ENCODE data around the gene GPX7.

GPX7 gene

DNA sequence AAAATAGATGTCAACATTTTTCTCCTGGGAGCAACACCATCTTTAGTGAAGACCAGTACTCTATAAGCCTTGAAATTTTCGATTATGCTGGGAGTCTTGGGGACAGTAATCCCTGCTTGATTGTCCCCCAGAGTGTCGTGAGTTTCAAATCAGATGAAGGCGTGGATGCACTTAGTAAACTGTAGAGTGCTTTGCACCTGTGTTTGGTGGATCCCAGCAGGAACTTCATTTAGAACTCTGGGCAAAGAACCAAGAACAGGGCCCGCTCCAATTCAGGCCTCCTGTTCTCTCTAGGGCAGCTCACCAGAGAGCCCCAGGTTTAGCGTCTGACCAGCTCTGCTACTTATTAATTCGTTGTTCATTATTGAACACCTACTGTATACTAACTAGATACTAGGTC, 1.5 kb downstream of the GPX7 start:
- CTCF ChIA-PET: no interaction called here
- no peak for TF ChIP-seq L3MBTL2 (conservative IDR thresholded peaks at IDR 0.05)
- no peak for TF ChIP-seq CTBP1 (IDR thresholded peaks at IDR 0.05; ENCODE audit: borderline replicate concordance)
- no peak for TF ChIP-seq ARNT (IDR thresholded peaks at IDR 0.05)
- POLR2A ChIA-PET: no interaction called here
- DNase-seq (ENCODE audit: extremely low spot score): no peak

DNA sequence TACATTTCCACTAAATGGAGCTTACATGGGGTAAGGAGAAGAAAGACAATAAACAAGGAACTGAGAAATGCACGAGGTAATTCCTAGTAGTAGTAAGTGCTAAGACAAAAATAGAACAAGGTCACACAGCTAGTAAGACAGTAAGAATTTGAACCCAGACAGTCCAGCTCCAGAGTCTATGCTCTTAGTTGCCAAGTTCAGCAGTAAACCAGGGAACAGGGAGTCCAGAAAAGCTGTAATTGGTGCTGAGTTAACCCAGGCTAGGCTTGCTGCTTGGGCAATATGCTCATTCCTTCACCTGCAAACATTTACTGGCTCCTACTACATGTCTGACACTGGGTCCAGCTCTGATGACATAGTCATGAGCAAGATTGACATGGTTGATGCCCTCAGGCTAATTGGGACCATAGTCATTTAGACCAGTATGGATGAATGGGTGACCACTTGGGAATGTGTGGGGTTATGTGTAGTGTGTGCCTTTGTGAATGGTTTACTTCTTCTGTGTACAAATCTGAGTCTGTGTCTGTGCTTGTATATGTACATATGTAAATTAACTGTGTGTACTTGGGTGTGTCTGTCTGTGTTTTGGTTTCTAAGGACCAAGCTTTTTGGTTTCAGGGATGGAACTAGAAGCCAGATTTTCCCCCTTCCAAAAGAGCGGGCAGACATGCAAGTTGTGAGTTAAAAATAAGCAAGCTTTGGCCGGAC, 2.0 kb downstream of the GPX7 start:
- ChIA-PET CTCF (no interaction called here), POLR2A (no interaction called here)
- no peak for DNase-seq (ENCODE audit: extremely low spot score)
- TF ChIP-seq FOXA1 (IDR thresholded peaks at IDR 0.05) (no peak), BHLHE40 (IDR thresholded peaks at IDR 0.05; ENCODE audit: borderline replicate concordance) (no peak)

DNA sequence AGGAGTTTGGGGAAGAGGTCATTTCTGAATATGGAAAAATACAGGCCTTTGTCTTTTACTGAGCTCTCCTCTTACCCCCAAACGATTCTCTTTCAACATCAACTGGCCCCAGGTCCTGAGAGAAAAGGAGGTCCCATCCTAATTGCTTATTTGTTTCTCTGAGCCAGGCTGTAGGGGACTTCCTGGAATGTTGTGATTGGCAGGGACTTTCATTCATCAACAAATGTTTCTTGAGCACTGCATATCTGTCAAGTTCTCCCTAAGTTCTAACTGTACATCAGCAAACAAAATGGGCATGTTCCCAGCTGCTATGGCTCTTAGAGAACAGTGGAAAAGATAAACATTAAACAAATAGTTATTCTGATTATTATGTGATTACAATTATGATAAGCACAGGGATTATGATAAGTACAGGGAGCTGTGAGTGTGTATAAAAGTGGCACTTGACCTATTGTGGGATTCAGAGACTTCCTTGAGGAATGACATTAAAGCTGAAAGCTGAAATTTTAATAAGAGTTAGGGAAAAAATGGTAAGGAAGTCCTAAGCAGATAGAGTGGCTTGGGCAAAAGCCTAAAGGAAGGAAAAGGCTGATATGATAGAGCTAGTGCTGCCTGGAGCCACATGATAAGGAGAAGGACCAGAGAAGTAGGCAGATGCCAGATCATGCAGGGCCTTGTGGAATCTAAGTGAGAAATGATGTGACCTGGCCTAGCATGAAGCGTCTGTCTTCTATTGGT, 11.6 kb downstream of the GPX7 start:
- TF ChIP-seq SP1 (IDR thresholded peaks at IDR 0.05) (no peak), SUZ12 (IDR thresholded peaks at IDR 0.05) (no peak)
- TF ChIP-seq, protein P1, sequence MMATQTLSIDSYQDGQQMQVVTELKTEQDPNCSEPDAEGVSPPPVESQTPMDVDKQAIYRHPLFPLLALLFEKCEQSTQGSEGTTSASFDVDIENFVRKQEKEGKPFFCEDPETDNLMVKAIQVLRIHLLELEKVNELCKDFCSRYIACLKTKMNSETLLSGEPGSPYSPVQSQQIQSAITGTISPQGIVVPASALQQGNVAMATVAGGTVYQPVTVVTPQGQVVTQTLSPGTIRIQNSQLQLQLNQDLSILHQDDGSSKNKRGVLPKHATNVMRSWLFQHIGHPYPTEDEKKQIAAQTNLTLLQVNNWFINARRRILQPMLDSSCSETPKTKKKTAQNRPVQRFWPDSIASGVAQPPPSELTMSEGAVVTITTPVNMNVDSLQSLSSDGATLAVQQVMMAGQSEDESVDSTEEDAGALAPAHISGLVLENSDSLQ (IDR thresholded peaks at IDR 0.05): 0 out of 2 replicates have a peak, but pooled peaks have one; percentile 3
- ChIA-PET CTCF (no interaction called here), POLR2A (no interaction called here)
- no peak for DNase-seq (ENCODE audit: extremely low spot score)

DNA sequence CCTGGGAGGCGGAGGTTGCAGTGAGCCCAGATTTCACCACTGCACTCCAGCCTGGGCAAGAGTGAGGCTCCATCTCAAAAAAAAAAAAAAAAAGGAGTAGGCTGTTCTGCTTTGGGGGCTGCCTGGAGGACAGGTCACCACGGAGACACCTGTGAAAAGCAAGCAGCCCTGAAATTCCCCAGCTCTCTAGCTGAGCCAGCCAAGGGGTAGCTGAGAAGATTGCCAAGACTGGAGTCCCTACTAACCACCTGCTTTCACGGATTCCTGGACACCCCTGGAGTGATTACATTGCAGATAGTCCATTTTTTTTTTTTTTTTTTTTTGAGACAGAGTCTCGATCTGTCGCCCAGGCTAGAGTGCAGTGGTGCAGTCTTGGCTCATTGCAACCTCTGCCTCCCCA, 12.5 kb downstream of the GPX7 start:
- POLR2A ChIA-PET: no interaction called here
- CTCF ChIA-PET: no interaction called here
- TF ChIP-seq ELF4 (IDR thresholded peaks at IDR 0.05): no peak
- no peak for TF ChIP-seq FOXM1 (IDR thresholded peaks at IDR 0.05; ENCODE audit: borderline replicate concordance)
- TF ChIP-seq CTBP1 (IDR thresholded peaks at IDR 0.05; ENCODE audit: borderline replicate concordance): no peak
- no peak for TF ChIP-seq NFRKB (IDR thresholded peaks at IDR 0.05)
- TF ChIP-seq LEF1 (IDR thresholded peaks at IDR 0.05; ENCODE audit: borderline replicate concordance): no peak
- no peak for TF ChIP-seq SUZ12 (IDR thresholded peaks at IDR 0.05)
- no peak for TF ChIP-seq BHLHE40 (IDR thresholded peaks at IDR 0.05; ENCODE audit: borderline replicate concordance)
- TF ChIP-seq FOXA1 (IDR thresholded peaks at IDR 0.05): no peak
- no peak for TF ChIP-seq HDGF (IDR thresholded peaks at IDR 0.05; ENCODE audit: borderline replicate concordance)
- TF ChIP-seq ARNT (IDR thresholded peaks at IDR 0.05): no peak
- TF ChIP-seq TARDBP (IDR thresholded peaks at IDR 0.05): no peak
- TF ChIP-seq, protein P1 (IDR thresholded peaks at IDR 0.05): no peak
- no peak for TF ChIP-seq FOXK2 (IDR thresholded peaks at IDR 0.05)
- no peak for TF ChIP-seq L3MBTL2 (conservative IDR thresholded peaks at IDR 0.05)
- TF ChIP-seq ZNF384 (IDR thresholded peaks at IDR 0.05): no peak
- no peak for TF ChIP-seq SP1 (IDR thresholded peaks at IDR 0.05)

DNA sequence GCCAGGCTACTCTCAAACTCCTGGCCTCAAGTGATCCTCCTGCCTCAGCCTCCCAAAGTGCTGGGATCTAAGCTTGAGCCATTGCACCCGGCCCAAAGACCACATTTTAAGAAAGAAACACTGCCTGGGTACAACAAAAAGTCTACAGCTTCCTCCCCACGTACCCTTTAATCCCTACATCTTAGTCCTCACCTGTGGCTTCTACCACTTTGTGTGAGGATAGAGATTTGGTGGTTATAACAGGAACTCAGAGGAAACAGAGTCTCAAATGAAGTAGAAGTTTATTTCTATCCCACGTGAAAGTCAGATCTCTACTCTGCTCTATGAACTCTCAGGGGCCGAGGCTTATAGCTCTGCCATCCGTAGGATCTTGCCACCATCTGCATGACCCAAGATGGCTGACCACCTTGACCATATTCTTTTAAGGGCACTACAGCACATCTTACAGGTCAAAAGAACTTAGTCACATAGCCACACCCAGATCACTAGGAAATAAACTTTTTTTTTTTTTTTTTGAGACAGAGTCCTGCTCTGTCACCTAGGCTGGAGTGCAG, 13.4 kb downstream of the GPX7 start:
- TF ChIP-seq BHLHE40 (IDR thresholded peaks at IDR 0.05; ENCODE audit: borderline replicate concordance): no peak
- TF ChIP-seq ELF4 (IDR thresholded peaks at IDR 0.05): no peak
- TF ChIP-seq FOXA1 (IDR thresholded peaks at IDR 0.05): no peak
- TF ChIP-seq FOXM1 (IDR thresholded peaks at IDR 0.05; ENCODE audit: borderline replicate concordance): no peak
- no peak for TF ChIP-seq FOXK2 (IDR thresholded peaks at IDR 0.05)
- no peak for DNase-seq (ENCODE audit: extremely low spot score)
- POLR2A ChIA-PET: no interaction called here
- CTCF ChIA-PET: no interaction called here

More for the DNA sequence above, 12.5 kb downstream of the GPX7 start:
- DNase-seq (ENCODE audit: extremely low spot score): no peak

DNA sequence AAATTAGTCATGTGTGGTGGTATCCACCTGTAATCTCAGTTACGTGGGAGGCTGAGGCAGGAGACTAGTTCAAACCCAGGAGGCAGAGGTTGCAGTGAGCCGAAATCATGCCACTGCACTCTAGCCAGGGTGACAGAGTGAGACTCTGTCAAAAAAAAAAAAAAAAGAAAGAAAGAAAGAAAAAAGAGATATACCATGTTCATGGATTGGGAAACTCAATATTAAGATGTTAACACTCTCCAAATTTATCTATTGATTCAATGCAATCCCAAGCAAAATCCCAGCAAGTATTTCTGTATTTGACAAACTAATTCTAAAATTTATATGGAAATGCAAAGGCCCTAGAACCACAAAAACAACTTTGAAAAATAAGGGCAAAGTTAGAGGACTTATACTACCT, 19.8 kb downstream of the GPX7 start:
- TF ChIP-seq FOXA1 (IDR thresholded peaks at IDR 0.05) (no peak), L3MBTL2 (conservative IDR thresholded peaks at IDR 0.05) (no peak), SP1 (IDR thresholded peaks at IDR 0.05) (no peak), LEF1 (IDR thresholded peaks at IDR 0.05; ENCODE audit: borderline replicate concordance) (no peak), SUZ12 (IDR thresholded peaks at IDR 0.05) (no peak), TARDBP (IDR thresholded peaks at IDR 0.05) (no peak), FOXK2 (IDR thresholded peaks at IDR 0.05) (no peak), BHLHE40 (IDR thresholded peaks at IDR 0.05; ENCODE audit: borderline replicate concordance) (no peak), NFRKB (IDR thresholded peaks at IDR 0.05) (no peak), ARNT (IDR thresholded peaks at IDR 0.05) (no peak), CTBP1 (IDR thresholded peaks at IDR 0.05; ENCODE audit: borderline replicate concordance) (no peak), FOXM1 (IDR thresholded peaks at IDR 0.05; ENCODE audit: borderline replicate concordance) (no peak), HDGF (IDR thresholded peaks at IDR 0.05; ENCODE audit: borderline replicate concordance) (no peak), ZNF384 (IDR thresholded peaks at IDR 0.05) (no peak)
- TF ChIP-seq, protein P1 (IDR thresholded peaks at IDR 0.05): no peak
- ChIA-PET CTCF (no interaction called here), POLR2A (no interaction called here)
- no peak for DNase-seq (ENCODE audit: extremely low spot score)
